GM03348 (cell line): ENCODE measurements around the gene FALEC.

ENCODE experiments used
- DNase-seq: peaks from one replicate; pipeline ENCODE4 v3.0.0; 2012; ENCODE audit warnings: low spot score

Gene FALEC

GRCh38 chr1:150511985-150512660 lies 3.4 kb upstream of the FALEC start:
- DNase-seq, result no peak

- peak; percentile 18 for DNase-seq
Observed at GRCh38 chr1:150512846-150513245, 2.7 kb upstream of the FALEC start.

GRCh38 chr1:150513351-150513791 lies 2.2 kb upstream of the FALEC start:
- no peak for DNase-seq

GRCh38 chr1:150514260-150514659 lies 1.3 kb upstream of the FALEC start:
- DNase-seq, result no peak

- DNase-seq, result no peak
Observed at GRCh38 chr1:150514913-150515327, 632 bp upstream of the FALEC start.

DNA sequence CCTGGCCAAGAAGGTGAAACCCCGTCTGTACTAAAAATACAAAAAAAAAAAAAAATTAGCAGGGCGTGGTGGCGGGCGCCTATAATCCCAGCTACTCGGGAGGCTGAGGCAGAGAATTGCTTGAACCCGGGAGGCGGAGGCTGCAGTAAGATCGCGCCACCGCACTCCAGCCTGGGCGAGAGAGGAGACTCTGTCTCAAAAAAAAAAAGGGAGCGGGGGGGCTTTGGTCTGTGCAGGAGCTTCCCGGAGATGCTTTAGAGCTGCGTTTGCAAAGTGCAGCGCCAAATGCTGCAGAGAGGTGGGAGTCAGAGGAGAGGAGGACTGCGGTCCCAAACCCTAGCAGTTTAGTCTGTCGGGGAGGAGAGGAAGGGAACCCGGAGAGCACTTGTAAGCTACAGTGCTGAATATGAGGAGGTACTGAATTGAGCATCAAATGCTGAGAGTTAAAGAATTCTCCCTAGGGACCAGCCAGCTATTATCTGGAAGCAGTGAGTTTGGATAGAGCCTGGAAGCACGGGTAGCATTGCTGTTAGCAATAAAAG lies 569 bp downstream of the FALEC start:
- no peak for DNase-seq

- no peak for DNase-seq
Observed at GRCh38 chr1:150516616-150517015, 1.1 kb downstream of the FALEC start.

DNA sequence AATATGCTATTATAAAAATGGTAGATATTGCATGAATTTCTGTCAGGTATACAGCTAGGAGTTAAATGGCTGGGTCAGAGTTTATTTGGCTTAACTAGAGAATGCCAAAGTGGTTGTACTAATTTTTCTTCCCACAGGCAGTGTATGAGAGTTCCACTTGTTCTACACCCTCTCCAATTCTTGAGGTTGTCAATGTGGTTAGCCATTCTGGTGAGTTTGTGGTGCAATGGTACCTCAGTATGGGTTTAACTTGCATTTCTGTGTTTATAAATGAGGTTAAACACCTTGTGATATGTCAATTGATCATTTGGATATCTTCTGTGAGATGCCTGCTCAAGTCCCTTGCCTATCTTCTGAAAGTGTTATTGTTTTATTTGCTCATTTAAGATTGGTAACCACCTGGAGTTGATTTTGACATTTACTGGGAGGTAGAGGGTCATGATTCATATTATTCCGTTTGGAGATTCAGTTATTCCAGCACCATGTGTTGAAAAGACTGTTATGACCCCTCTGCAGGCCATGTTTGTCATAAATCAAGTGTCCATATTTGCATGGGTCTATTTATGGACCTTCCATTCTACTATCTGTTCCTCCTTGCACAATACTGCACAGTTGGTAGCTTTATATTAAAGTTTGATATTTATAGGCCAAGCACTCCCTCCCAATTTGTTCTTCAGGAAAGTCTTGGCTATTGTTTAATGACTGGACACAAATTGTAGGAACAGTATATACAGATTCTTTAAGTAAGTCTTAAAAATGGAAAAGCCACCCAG lies 5.8 kb downstream of the FALEC start:
- DNase-seq, result no peak

- DNase-seq, result no peak
Observed at GRCh38 chr1:150525348-150525747, 9.8 kb downstream of the FALEC start.

DNA sequence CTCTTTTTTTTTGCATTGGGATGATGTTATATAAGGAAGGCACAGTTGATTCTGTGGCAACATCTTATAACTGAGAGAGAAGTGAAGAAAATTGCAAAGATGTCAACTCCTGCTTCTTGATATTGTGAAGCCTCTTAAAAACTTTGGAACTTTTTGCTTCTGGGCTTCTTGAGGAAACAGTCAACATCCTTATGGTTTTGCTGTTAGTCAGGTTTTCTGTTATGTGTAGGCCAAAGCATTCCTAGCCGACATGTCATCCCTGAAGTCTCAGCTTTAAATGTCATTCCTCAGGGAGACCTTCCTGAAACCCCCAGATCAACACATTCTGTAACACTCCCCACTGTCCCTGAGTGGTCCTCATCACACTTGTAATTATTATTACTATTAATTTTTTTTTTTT lies 12.6 kb downstream of the FALEC start:
- peak; percentile 52 for DNase-seq

GRCh38 chr1:150529017-150529416 lies 13.5 kb downstream of the FALEC start:
- peak; percentile 65 for DNase-seq

GRCh38 chr1:150530491-150531159 lies 15.1 kb downstream of the FALEC start:
- DNase-seq, result no peak

- no peak for DNase-seq
Observed at GRCh38 chr1:150532860-150533259, 17.3 kb downstream of the FALEC start.

DNA sequence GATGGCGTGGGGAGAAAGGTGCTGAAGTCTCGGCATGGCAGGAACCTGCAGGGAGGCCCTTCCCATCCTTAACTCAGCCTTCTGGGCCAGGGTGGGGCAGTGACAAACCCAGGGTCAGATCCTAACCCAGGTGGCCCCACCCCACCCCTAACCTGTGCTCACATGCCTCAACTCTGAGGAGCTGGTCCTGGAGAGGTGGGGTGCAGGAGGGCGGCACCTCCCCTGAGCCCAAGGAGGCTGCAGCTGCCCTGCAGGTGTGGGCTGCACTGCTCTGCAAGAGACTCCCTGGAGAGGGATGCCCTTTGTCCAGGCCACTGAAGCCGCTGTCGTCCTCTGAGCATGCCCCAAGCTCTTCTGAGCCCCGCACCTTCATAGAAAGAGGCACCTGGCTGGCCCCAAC lies 18.4 kb downstream of the FALEC start:
- DNase-seq, result no peak

GRCh38 chr1:150535511-150536287 lies 20.1 kb downstream of the FALEC start:
- DNase-seq, result peak; percentile 65

GRCh38 chr1:150536836-150537731 lies 21.5 kb downstream of the FALEC start:
- DNase-seq, result no peak

DNA sequence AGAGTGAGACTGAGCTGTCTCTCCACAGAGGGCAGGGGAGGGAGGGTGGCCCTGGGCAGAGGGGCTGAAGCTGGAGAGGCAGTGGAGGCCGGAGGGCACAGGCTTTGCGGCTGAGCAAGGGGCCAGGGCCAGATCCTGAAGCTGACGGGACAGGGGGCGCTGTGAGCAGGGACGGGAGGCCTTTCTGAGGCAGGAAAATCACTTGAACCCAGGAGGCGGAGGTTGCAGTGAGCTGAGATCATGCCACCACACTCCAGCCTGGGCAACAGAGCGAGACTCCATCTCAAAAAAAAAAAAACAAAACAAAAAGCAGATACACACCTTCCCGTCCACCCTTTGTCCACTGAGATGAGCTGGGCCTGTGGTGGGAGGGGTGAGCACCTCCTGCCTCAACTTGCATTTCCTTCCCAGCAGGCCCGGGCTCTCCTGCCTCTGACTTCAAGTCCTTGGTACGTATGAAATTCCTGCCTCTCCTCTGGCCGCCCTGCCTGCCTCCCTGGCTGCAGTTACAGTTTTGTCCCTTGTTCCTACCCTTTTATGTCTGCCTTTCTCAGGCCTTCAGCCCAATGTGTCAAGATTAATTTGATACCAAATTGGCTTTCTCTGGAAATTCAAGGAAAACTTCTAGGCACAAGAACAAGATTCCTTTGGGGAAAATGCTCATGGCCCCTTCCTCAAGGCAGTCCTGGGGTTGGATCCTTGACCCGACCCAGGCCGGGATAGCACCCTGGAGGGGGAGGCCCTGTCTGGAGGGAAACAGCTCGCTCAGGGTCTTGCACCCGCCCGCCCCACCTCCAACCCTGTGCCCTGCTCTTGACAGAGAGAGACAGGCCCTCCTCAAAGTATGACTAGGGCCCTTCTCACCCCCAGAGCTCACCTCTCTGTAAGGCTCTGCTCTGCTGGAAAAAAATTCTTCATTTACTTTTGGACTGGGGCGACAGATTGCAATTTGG lies 22.5 kb downstream of the FALEC start:
- peak; percentile 88 for DNase-seq

GRCh38 chr1:150543500-150544143 lies 28.1 kb downstream of the FALEC start:
- DNase-seq, result no peak

GRCh38 chr1:150544204-150544603 lies 28.7 kb downstream of the FALEC start:
- no peak for DNase-seq
